Activated naive CD4-positive, alpha-beta T cell treated with anti-CD3 and anti-CD28 coated beads for 36 hours (primary cell): Measurements from ENCODE around the gene LRRC4B. TPM values are rescaled to one million over a fixed set of nuclear protein-coding genes. Genes with fewer than 3 reads are reported as not detected.

Experiments
- CTCF ChIA-PET: fragments of 350-600 bp; sonication (Branson Sonifier 250); formaldehyde crosslinking; loops from one replicate; lab custom pipeline; 2021; ENCODE audit warnings: antibody characterized with exemption; lab: Charles Lee
- DNase-seq: peaks from one replicate; pipeline ENCODE4 v3.0.0-alpha.2; 2020
- H3K27ac Mint-ChIP-seq: one replicate; pipeline ENCODE4 v1.8.0; 2021; ENCODE audit warnings: mild to moderate bottlenecking, mixed read lengths
- H3K27me3 Mint-ChIP-seq: one replicate; pipeline ENCODE4 v1.8.0; 2021; ENCODE audit warnings: low read depth, mixed read lengths
- H3K36me3 Mint-ChIP-seq: one replicate; pipeline ENCODE4 v1.8.0; 2021; ENCODE audit warnings: low read depth, mixed read lengths
- H3K4me1 Mint-ChIP-seq: one replicate; pipeline ENCODE4 v1.8.0; 2021; ENCODE audit warnings: low read depth, mixed read lengths
- H3K4me3 Mint-ChIP-seq: one replicate; pipeline ENCODE4 v1.8.0; 2021; ENCODE audit warnings: mild to moderate bottlenecking, moderate library complexity, mixed read lengths
- H3K9me3 Mint-ChIP-seq: one replicate; pipeline ENCODE4 v1.8.0; 2021; ENCODE audit warnings: mixed read lengths
- intact Hi-C: fragments of 100-400 bp; cut with micrococcal nuclease; formaldehyde crosslinking; loops from one replicate; pipeline ENCODE4 v1.15.1; 2023
- total RNA-seq, 2 experiments: library from RNA; stranded (reverse); gene quantifications; one replicate each; pipeline ENCODE4 v1.2.3, GENCODE V29; 2021

Gene LRRC4B
- total RNA-seq, 2 experiments from 2014 or later = not detected

GRCh38 chr19:50494186-50495019, 73.8 kb downstream of the LRRC4B start:
- Mint-ChIP-seq H3K4me1 (peaks cover 25% of the 10 kb centered on the region), H3K27me3 (peaks cover 3% of the 10 kb centered on the region), H3K27ac (no peak overlapping the region), H3K4me3 (no peak overlapping the region), H3K36me3 (peaks cover 4% of the 10 kb centered on the region), H3K9me3 (no peaks in the 10 kb centered on the region)
- DNase-seq = no peak
- CTCF ChIA-PET = no interaction called here
- intact Hi-C loops = no loop called here

DNA sequence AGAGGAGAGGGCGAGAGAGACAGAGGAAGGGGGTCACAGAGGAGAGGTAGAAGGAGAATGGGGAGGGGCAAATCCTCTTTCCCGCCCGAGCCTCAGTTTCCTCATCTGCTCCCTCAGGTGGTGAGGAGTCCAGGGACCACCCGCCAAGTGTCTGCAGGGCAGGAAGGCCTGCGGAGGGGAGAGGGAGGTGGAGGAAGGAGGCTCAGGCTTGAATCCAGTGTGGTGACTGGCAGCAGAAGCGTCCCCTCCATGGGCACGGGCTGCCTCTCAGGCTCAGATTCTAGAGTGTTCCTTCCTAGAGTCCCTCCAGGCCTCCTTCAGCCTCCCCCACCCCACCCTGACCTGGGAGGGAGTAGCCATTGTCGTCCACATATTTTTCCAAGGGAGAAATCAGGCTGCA, 75.1 kb downstream of the LRRC4B start:
- Mint-ChIP-seq H3K9me3 (no peaks in the 10 kb centered on the region), H3K4me3 (no peak overlapping the region), H3K4me1 (peaks cover 29% of the 10 kb centered on the region), H3K27ac (no peak overlapping the region), H3K27me3 (peaks cover 3% of the 10 kb centered on the region), H3K36me3 (peaks cover 5% of the 10 kb centered on the region)
- no peak for DNase-seq
- CTCF ChIA-PET = no interaction called here
- intact Hi-C loops = no loop called here

DNA sequence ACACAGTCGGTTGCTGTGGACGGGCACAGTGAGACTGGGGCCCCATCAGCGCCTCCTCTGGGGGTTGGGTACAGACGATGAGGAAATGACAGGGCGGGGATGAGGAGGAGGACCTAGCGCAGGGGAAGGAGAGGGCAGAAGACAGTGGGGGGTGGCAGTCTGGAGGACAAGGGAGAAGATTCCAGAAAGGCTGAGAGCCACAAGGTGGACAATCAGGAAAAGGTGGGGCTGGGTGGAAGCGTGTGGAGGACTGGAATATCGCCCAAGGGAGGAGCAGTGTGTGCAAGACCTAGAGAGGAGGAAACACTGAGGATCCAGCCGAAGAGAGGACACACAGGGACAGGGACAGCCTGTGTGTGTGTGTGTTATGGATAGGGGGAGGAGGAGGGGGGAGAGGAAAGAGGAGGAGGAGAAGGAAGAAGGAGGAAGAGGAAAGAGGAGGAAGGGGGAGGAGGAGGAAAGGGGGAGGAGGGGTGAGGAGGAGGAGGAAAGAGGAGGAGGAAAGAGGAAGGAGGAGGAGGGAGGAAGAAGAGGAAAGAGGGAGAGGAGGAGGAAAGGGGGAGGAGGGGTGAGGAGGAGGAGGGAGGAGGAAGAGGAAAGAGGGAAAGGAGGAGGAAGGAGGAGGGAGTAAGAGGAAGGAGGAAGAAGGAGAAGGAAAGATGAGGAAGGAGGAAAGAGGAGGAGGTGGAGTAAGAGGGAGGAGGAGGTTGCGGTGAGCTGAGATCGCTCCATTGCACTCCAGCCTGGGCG, 75.8 kb downstream of the LRRC4B start:
- Mint-ChIP-seq H3K27me3 (peaks cover 3% of the 10 kb centered on the region), H3K9me3 (no peaks in the 10 kb centered on the region), H3K36me3 (peaks cover 5% of the 10 kb centered on the region), H3K4me1 (peaks cover 31% of the 10 kb centered on the region), H3K27ac (no peak overlapping the region), H3K4me3 (no peak overlapping the region)
- intact Hi-C loops = no loop called here
- CTCF ChIA-PET = no interaction called here
- peak; percentile 64 for DNase-seq

DNA sequence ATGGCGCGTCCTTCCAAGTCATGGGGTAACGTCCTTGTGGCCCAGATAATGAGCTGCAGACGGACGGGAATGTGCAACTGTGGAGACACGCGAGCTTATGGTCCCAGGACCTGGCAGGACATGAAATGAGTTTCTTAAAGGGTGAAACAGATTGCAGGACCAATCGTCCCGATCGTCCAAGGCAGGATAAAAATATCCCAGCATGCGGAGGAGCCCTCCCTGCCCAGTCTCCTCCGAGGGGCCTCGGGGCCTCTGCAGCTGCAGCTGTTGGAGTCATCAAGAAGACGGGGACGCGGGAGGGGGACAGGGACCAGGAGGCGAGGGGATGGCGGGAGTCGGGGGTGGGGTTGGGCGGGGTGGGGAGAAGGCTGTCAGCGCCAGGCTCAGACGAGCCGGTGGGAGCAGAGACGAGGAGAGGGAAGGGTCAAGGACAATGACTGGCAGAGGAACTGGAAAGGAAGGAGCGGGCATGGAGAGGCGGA, 77.2 kb downstream of the LRRC4B start:
- peaks cover 4% of the 10 kb centered on the region for H3K9me3 Mint-ChIP-seq
- intact Hi-C loops = no loop called here
- CTCF ChIA-PET = interaction anchor here (1.4 kb wide), 1 partner anchor 65 kb away, joined by 3 read pairs; no protein-coding TSS in a partner anchor
- peaks cover 35% of the 10 kb centered on the region for H3K4me1 Mint-ChIP-seq
- peaks cover 3% of the 10 kb centered on the region for H3K27me3 Mint-ChIP-seq
- peaks cover 12% of the 10 kb centered on the region for H3K36me3 Mint-ChIP-seq
- no peak overlapping the region for H3K4me3 Mint-ChIP-seq
- no peak overlapping the region for H3K27ac Mint-ChIP-seq
- no peak for DNase-seq

GRCh38 chr19:50490411-50490811, 77.8 kb downstream of the LRRC4B start:
- H3K27me3 Mint-ChIP-seq = peaks cover 3% of the 10 kb centered on the region
- intact Hi-C loops = no loop called here

GRCh38 chr19:50489461-50490011, 78.7 kb downstream of the LRRC4B start:
- H3K9me3 Mint-ChIP-seq = peaks cover 5% of the 10 kb centered on the region
- CTCF ChIA-PET = interaction anchor here (1.4 to 2.4 kb wide), 2 partner anchors 67 kb away, joined by 3 to 8 read pairs; no protein-coding TSS in a partner anchor
- no peak overlapping the region for H3K4me3 Mint-ChIP-seq
- H3K27me3 Mint-ChIP-seq = peaks cover 3% of the 10 kb centered on the region
- peaks cover 18% of the 10 kb centered on the region for H3K36me3 Mint-ChIP-seq
- intact Hi-C loops = no loop called here
- peaks cover 35% of the 10 kb centered on the region for H3K4me1 Mint-ChIP-seq
- no peak overlapping the region for H3K27ac Mint-ChIP-seq
- no peak for DNase-seq

More at GRCh38 chr19:50490411-50490811, 77.8 kb downstream of the LRRC4B start:
- Mint-ChIP-seq H3K36me3 (peaks cover 17% of the 10 kb centered on the region), H3K4me1 (peaks cover 35% of the 10 kb centered on the region), H3K27ac (no peak overlapping the region), H3K9me3 (peaks cover 5% of the 10 kb centered on the region), H3K4me3 (no peak overlapping the region)
- CTCF ChIA-PET = interaction anchor here (1.4 kb wide), 1 partner anchor 66 kb away, joined by 3 read pairs; no protein-coding TSS in a partner anchor
- DNase-seq = no peak

DNA sequence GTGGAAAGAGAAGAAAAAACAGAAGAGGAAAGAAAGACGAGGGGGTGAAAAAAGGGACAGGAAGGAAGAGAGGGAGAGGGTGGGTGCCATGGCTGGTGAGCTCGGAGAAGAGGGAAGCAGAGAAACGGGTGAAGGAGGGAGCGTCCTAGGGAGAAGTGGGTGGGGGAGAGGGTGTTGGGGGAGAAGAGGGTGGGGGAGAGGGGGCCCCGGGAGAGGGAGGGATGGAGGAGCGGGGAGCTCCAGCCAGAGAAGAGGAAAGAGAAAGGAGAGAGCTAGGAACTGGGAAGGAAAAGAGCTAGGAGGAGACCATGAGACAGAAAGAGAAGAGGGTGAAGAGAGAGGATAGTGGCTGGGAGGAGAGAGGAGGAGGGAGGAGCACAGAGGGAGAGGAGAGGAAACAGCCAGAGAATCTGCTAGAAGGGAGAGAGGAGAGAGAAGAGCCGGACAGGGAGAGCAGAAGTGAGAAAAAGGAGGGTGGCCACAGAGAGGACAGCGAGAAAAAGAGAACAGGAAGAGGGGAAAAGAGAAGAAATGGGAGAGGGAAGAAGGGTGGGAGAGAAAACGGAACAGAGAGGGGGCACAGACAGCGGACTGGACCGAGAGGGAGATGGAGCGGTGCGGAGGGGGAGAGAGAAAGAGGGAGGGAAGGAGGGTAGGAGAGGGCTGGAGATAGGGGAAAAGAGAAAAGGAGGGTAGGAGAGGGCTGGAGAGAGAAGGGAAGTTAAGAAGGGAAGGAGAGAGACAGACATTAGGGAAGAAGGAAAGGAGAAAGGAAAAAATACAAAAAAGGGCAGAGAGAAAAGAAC, 79.6 kb downstream of the LRRC4B start:
- Mint-ChIP-seq H3K4me1 (peaks cover 35% of the 10 kb centered on the region), H3K27ac (no peak overlapping the region), H3K4me3 (no peak overlapping the region), H3K27me3 (peaks cover 3% of the 10 kb centered on the region), H3K9me3 (peaks cover 5% of the 10 kb centered on the region), H3K36me3 (peaks cover 18% of the 10 kb centered on the region)
- CTCF ChIA-PET = interaction anchor here (0.9 to 2.4 kb wide), 3 partner anchors 9 to 121 kb away, joined by 4 to 8 read pairs (median 5); no protein-coding TSS in a partner anchor
- intact Hi-C loops = no loop called here
- no peak for DNase-seq

DNA sequence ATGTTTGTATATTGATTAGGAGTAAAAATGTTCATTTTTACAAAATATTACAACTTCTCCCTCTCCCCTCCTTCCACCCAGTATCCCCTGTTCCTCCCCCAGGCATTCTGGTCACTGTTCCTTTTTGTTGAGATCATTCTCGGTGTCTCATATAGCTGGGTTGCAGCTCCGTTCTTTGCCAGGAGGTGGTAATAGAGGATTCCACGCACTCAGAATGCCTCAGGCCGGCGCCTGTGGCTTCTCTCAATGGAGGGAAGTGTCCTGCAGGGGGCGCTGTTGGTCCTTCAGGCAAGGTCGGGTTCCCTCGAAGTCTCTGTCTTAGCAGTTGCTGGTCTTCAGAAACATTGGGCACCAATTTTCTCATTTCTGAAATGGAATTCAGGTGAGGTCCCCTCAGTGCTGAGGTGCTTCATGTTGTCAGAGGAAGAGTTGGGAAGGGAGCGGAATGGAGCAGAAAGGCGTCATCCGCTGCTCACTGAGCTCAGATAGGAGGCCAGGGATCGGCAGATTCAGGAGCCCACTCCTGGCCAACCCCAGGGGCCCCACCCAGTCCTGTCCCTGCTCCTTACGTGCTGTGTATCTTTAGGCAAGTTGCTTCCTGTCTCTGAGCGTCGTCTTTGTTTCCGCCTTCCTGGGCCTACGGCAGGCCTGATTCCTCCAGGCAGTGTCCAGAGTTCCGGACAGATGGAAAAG, 81.3 kb downstream of the LRRC4B start:
- DNase-seq = peak; percentile 75
- intact Hi-C loops = no loop called here
- no peak overlapping the region for H3K4me3 Mint-ChIP-seq
- CTCF ChIA-PET = interaction anchor here (0.5 to 2.4 kb wide), 6 partner anchors 8 to 293 kb away, joined by 3 to 8 read pairs (median 4); no protein-coding TSS in a partner anchor
- peaks cover 18% of the 10 kb centered on the region for H3K36me3 Mint-ChIP-seq
- peaks cover 3% of the 10 kb centered on the region for H3K27me3 Mint-ChIP-seq
- peaks cover 30% of the 10 kb centered on the region for H3K4me1 Mint-ChIP-seq
- H3K27ac Mint-ChIP-seq = no peak overlapping the region
- peaks cover 5% of the 10 kb centered on the region for H3K9me3 Mint-ChIP-seq

GRCh38 chr19:50485284-50485955, 82.8 kb downstream of the LRRC4B start:
- no peaks in the 10 kb centered on the region for H3K27me3 Mint-ChIP-seq
- H3K9me3 Mint-ChIP-seq = peaks cover 5% of the 10 kb centered on the region
- DNase-seq = no peak
- no peak overlapping the region for H3K27ac Mint-ChIP-seq
- H3K4me1 Mint-ChIP-seq = peaks cover 16% of the 10 kb centered on the region
- H3K36me3 Mint-ChIP-seq = peaks cover 21% of the 10 kb centered on the region
- H3K4me3 Mint-ChIP-seq = no peak overlapping the region
- CTCF ChIA-PET = interaction anchor here (1.8 kb wide), 1 partner anchor 71 kb away, joined by 4 read pairs; no protein-coding TSS in a partner anchor
- intact Hi-C loops = no loop called here

DNA sequence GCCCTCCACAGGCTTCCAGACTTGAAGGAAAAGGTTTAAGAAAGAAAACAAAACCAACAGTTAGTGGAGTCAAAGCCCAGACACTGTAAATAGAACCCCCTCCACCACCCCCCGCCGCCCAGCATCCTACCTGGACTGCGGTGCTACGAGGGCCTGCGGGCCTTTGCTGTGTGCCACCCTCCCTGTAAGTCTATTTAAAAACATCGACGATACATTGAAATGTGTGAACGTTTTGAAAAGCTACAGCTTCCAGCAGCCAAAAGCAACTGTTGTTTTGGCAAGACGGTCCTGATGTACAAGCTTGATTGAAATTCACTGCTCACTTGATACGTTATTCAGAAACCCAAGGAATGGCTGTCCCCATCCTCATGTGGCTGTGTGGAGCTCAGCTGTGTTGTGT, 85.3 kb downstream of the LRRC4B start:
- Mint-ChIP-seq H3K9me3 (peaks cover 5% of the 10 kb centered on the region), H3K4me1 (peaks cover 17% of the 10 kb centered on the region), H3K27me3 (no peaks in the 10 kb centered on the region), H3K4me3 (no peak overlapping the region), H3K27ac (no peak overlapping the region), H3K36me3 (peaks cover 22% of the 10 kb centered on the region)
- CTCF ChIA-PET = no interaction called here
- no peak for DNase-seq
- intact Hi-C loops = no loop called here
